Endometrial microvascular endothelial cells (primary cell): ENCODE measurements around the gene C14orf93. TPM values are rescaled to one million over a fixed set of nuclear protein-coding genes. Genes with fewer than 3 reads are reported as not detected.

ENCODE experiments used
- in situ Hi-C: cut with HindIII; loops from 2 replicates; pipeline ENCODE4 v1.10.0; 2017; ENCODE audit warnings: low sequenced_read_pairs, low pct_unique_long_range_greater_than_20kb; ENCODE audit errors: inconsistent ontology term
- total RNA-seq: library from RNA; depleted of rRNA; stranded (reverse); fragments of >200 nt; gene quantifications from one replicate; pipeline ENCODE4 v1.2.3, GENCODE V29; 2015; ENCODE audit errors: inconsistent ontology term

C14orf93 gene
- total RNA-seq, 1 donor from 2014 or later, result 7.4 TPM

- in situ Hi-C loops, result loop anchor here (25.0 kb wide), 1 partner anchor 89 kb away; the partner anchor contains the start of genes ACIN1 and C14orf119
Observed at GRCh38 chr14:22998329-22999012, 11.5 kb downstream of the C14orf93 start.

- in situ Hi-C loops, result loop anchor here (25.0 kb wide), 1 partner anchor 90 kb away; the partner anchor contains the start of genes ACIN1 and C14orf119
Observed at GRCh38 chr14:22997676-22998323, 12.1 kb downstream of the C14orf93 start.

GRCh38 chr14:22996768-22997654 is 12.9 kb downstream of the C14orf93 start:
- in situ Hi-C loops, result loop anchor here (25.0 kb wide), 1 partner anchor 90 kb away; the partner anchor contains the start of genes ACIN1 and C14orf119

GRCh38 chr14:22995889-22996625 is 13.9 kb downstream of the C14orf93 start:
- in situ Hi-C loops, result loop anchor here (25.0 kb wide), 1 partner anchor 91 kb away; the partner anchor contains the start of genes ACIN1 and C14orf119

- in situ Hi-C loops, result loop anchor here (25.0 kb wide), 1 partner anchor 92 kb away; the partner anchor contains the start of genes ACIN1 and C14orf119
Observed at GRCh38 chr14:22994762-22995275, 15.1 kb downstream of the C14orf93 start.

- in situ Hi-C loops, result loop anchor here (25.0 kb wide), 1 partner anchor 94 kb away; the partner anchor contains the start of genes ACIN1 and C14orf119
Observed at GRCh38 chr14:22993517-22993916, 16.4 kb downstream of the C14orf93 start.

GRCh38 chr14:22991852-22992251 is 18.1 kb downstream of the C14orf93 start:
- in situ Hi-C loops, result loop anchor here (25.0 kb wide), 1 partner anchor 95 kb away; the partner anchor contains the start of genes ACIN1 and C14orf119

GRCh38 chr14:22987291-22987690 is 22.7 kb downstream of the C14orf93 start:
- in situ Hi-C loops, result loop anchor here (25.0 kb wide), 1 partner anchor 100 kb away; the partner anchor contains the start of genes ACIN1 and C14orf119

GRCh38 chr14:22986508-22987054 is 23.4 kb downstream of the C14orf93 start:
- in situ Hi-C loops, result loop anchor here (25.0 kb wide), 1 partner anchor 101 kb away; the partner anchor contains the start of genes ACIN1 and C14orf119

- in situ Hi-C loops, result loop anchor here (25.0 kb wide), 1 partner anchor 101 kb away; the partner anchor contains the start of genes ACIN1 and C14orf119
Observed at GRCh38 chr14:22985894-22986507, 23.9 kb downstream of the C14orf93 start.

GRCh38 chr14:22984959-22985658 is 24.8 kb downstream of the C14orf93 start:
- in situ Hi-C loops, result loop anchor here (25.0 kb wide), 1 partner anchor 102 kb away; the partner anchor contains the start of genes ACIN1 and C14orf119

- in situ Hi-C loops, result loop anchor here (25.0 kb wide), 1 partner anchor 105 kb away; the partner anchor contains the start of genes ACIN1 and C14orf119
Observed at GRCh38 chr14:22982477-22983245, 27.3 kb downstream of the C14orf93 start, which contains the start of gene AJUBA. Gene AJUBA, minus strand, starts transcription at chr14:22982551. Its CDS starts 285 bp downstream, at chr14:22982266.

GRCh38 chr14:22981876-22982476 is 28.0 kb downstream of the C14orf93 start:
- in situ Hi-C loops, result loop anchor here (25.0 kb wide), 1 partner anchor 105 kb away; the partner anchor contains the start of genes ACIN1 and C14orf119

- in situ Hi-C loops, result loop anchor here (25.0 kb wide), 1 partner anchor 106 kb away; the partner anchor contains the start of genes ACIN1 and C14orf119
Observed at GRCh38 chr14:22981090-22981875, 28.7 kb downstream of the C14orf93 start.
